ENCODE measurements around the gene SMG1. TPM values are rescaled to one million over a fixed set of nuclear protein-coding genes. Genes with fewer than 3 reads are reported as not detected.
"Not testable (repeated sequence)": the region's sequence is repeated elsewhere in the genome, so short reads cannot be mapped to it uniquely, and the experiment has no call there.

SMG1 gene
- total RNA-seq, 1 donor = 77.7 TPM

DNA sequence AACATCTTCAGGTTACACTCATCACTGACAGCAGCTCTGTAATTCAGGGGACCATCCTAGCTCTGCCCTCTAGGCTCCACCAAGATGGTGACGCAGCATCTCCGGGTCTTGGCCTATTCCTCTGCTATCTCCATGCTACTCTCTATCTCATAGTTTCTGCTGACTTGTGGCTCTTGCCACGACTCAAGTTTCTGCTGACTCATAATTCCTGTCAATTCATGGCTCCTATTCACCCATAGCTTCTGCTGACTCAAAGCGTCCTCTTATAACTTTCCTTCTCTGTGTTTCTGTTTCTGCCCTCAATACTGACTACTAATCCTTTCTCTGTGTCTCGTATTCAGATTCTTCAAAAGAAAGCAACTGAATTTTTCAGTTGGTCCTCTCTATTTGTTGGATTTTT lies 163.5 kb downstream of the SMG1 start:
- DNase-seq (ENCODE audit: low read depth); H3K4me3 ChIP-seq (ENCODE audit: low read depth, low read length): not testable (repeated sequence)

DNA sequence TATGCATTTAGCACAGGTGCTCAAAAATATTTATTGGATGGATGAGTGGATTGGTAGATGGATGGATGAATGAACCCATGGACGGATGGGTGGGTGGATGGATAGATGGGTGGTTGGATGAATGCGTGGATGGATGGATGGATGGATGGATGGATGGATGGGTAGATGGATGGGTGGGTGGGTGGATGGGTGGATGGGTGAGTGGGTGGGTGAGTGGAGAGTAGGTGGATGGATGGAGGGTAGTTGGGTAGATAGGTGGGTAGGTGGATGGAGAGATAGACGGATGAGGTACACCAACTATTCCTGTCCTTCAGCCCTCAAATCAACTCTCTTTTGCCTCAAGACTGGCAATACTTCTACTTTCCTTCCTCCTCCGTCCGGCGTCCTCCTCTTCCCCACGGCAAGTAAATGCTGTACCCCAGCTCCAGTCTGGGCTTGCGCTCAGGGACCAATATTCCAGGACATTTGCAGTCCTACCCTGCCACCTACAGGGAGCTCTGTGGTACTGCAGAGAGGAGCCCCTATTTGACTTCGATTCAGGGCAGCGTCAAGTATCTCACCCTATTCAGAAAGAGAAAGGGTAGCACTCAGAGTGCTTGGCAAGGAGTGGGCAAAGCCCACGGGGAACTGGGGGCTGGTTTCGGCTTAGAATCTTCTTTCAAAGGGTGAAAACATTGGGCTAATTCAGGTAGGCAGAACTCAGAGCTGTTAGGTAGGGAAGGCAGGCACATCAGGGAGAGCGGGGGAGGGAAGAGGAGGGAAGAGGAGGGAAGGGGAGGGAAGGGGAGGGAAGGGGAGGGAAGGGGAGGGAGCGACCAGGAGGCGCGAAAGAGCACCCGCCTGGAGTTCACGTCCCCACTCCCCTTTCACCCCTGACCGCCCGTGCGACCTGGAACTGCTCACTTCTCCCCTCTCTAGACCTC lies 166.3 kb downstream of the SMG1 start:
- H3K4me3 ChIP-seq (ENCODE audit: low read depth, low read length) = not testable (repeated sequence)
- TF ChIP-seq, protein P1, sequence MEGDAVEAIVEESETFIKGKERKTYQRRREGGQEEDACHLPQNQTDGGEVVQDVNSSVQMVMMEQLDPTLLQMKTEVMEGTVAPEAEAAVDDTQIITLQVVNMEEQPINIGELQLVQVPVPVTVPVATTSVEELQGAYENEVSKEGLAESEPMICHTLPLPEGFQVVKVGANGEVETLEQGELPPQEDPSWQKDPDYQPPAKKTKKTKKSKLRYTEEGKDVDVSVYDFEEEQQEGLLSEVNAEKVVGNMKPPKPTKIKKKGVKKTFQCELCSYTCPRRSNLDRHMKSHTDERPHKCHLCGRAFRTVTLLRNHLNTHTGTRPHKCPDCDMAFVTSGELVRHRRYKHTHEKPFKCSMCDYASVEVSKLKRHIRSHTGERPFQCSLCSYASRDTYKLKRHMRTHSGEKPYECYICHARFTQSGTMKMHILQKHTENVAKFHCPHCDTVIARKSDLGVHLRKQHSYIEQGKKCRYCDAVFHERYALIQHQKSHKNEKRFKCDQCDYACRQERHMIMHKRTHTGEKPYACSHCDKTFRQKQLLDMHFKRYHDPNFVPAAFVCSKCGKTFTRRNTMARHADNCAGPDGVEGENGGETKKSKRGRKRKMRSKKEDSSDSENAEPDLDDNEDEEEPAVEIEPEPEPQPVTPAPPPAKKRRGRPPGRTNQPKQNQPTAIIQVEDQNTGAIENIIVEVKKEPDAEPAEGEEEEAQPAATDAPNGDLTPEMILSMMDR (IDR thresholded peaks at IDR 0.05; ENCODE audit: insufficient read depth, low read length) = peak; percentile 42
- DNase-seq (ENCODE audit: low read depth) = peak; percentile 5

- DNase-seq (ENCODE audit: low read depth); H3K4me3 ChIP-seq (ENCODE audit: low read depth, low read length): not testable (repeated sequence)
Observed at GRCh38 chr16:18757960-18758660, 168.1 kb downstream of the SMG1 start.

DNA sequence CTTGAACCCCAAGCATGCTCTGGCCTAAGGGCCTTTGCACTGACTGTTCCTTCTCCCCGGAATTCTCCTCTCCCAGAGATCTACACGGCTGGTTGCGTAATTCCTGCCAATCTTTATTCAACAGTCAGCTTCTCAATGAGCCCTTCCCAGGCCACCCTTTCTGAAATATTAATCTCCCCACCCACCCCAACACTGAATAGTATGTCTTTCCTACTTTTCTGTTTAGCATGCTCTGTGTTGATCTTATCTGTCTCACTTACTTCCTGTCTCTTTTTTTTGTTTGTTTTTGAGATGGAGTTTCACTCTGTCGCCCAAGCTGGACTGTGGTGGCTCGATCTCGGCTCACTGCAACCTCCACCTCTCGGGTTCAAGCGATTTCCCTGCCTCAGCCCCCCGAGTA lies 169.6 kb downstream of the SMG1 start:
- not testable (repeated sequence) for DNase-seq (ENCODE audit: low read depth); H3K4me3 ChIP-seq (ENCODE audit: low read depth, low read length)

Other genes with a start within 250 kb of the SMG1 start
- 187 and 2,964 TPM in 2 replicates for gene RPS15A, start 136.1 kb downstream of the SMG1 start, total RNA-seq (ENCODE audit: low replicate concordance)
- 202 and 240 TPM in 2 replicates for gene ARL6IP1, start 124.9 kb downstream of the SMG1 start, total RNA-seq (ENCODE audit: low replicate concordance)
- 0.41 and 1.5 TPM in 2 replicates for gene TMC7, start 57.5 kb upstream of the SMG1 start, total RNA-seq (ENCODE audit: low replicate concordance)
- gene COQ7, start 141.2 kb upstream of the SMG1 start, total RNA-seq (ENCODE audit: low replicate concordance) = 8.0 and 12.7 TPM in 2 replicates
- gene ITPRIPL2, start 187.6 kb upstream of the SMG1 start, total RNA-seq (ENCODE audit: low replicate concordance) = 41.1 and 60.1 TPM in 2 replicates
- under 0.01 TPM in 1 of 2 replicates, not detected in the other for gene SYT17, start 241.8 kb upstream of the SMG1 start, total RNA-seq (ENCODE audit: low replicate concordance)

Data from fibroblast of the aortic adventitia (primary cell).